T-helper 1 cell (primary cell): ENCODE results near the gene FXR2.
A peak's percentile ranks its signal among the peaks of the same experiment; 100 is the strongest.

ENCODE experiments used
- DNase-seq, 5 donors: peaks; one replicate each; pipeline ENCODE4 v3.0.0-alpha.2; 2012 to 2020

Gene FXR2

DNA sequence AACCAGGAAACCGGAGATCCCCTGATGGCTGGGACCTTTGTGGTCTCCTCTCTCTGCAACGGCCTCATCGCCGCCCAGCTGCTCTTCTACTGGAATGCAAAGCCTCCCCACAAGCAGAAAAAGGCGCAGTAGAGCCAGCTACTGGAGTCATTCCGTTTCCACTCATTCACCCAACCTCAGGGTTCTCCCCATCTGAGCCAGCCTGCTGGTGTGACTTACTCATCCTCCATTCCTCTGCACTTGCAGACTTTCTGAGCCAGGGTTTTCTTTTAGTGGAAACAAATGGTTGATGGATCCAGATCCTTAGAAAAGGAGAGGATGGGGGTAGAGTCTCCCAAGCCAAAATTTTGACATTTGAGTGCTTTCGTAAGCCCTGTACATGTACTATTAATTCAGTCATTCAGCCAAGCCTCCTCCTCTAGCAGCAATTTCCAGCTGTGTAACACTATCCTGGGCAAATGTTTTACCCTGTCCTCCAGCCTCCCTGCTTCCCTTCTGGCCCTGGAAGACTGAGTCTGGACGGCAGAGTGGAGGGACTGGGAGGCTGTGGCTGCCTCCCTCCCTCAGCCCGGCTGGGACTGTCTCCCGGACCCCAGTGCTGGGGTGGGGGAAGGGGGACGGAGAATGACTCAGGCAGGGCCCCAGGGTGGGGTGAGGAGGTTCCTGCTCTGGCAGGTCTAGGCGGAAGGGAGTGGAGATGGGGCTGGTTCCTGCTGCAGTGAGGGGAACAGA lies 27.1 kb downstream of the FXR2 start:
- no peak for DNase-seq

DNA sequence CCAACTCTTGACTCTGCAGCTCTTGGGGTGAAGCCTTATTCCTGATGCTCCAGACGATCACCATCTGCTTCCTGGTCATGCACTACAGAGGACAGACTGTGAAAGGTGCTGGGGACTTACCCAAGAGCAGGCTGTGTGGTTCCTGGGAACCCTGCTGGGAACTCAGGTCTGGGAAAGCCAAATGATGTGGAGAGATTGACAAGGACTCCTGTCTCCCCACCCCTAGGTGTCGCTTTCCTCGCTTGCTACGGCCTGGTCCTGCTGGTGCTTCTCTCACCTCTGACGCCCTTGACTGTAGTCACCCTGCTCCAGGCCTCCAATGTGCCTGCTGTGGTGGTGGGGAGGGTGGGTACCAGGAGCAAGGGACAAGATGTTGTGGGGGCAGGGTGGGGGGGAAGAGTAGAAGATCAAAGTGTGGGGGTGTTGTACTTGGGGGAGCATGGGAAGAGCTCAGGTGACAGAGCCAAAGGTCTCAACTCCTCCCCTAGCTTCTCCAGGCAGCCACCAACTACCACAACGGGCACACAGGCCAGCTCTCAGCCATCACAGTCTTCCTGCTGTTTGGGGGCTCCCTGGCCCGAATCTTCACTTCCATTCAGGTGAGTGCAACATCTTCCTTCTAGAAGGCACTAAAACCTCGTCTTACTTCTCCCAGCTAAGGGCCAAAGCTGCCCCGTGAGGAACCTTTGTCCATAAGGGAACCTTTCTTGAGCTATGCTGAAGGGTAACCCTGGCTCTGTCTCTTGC lies 27.9 kb downstream of the FXR2 start:
- DNase-seq = no peak

DNA sequence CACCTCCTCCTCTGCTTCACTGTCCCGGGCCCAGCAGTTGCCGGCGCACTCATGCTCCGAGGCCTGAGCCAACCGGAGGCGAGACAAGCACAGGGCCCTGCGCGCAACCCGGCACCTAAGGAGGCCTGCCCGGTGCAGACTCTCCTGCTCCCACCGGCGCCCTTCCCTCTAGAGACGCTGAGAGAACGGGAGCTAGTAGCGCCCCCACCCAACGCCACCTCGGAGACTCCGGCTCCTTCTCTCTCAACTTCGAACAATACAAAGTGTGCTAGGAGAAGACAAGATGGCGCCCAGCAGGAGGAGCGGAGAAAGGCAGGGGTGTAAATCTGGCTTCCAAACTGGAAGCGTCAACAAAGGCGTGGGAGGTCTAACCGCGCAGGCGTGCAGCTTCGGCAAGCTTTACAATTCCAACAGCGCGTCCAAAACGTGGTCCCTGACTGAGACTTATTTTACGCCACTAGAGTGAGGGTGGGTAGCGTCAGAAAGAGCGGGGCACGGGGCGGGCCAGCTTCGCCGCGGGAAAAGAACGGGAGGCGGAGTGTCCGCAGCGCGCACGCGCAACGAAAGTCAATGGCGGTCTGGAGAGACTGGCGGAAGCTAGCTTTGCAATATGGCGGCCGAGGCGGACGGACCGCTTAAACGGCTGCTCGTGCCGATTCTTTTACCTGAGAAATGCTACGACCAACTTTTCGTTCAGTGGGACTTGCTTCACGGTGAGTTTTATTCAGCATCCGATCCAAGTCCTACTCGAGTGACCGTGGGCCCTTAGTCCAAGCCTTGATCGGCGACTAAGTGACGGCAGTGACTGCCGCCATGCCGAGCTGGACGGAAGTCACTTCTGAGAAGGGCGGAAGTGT lies 31.2 kb downstream of the FXR2 start, which contains the start of gene MPDU1:
TSS of gene MPDU1 (plus strand) at position 600 of the 857 bp plus-strand sequence. CDS start at position 611, 11 bp downstream.
- DNase-seq = peak; percentile 87 to 97 (median 93)

DNA sequence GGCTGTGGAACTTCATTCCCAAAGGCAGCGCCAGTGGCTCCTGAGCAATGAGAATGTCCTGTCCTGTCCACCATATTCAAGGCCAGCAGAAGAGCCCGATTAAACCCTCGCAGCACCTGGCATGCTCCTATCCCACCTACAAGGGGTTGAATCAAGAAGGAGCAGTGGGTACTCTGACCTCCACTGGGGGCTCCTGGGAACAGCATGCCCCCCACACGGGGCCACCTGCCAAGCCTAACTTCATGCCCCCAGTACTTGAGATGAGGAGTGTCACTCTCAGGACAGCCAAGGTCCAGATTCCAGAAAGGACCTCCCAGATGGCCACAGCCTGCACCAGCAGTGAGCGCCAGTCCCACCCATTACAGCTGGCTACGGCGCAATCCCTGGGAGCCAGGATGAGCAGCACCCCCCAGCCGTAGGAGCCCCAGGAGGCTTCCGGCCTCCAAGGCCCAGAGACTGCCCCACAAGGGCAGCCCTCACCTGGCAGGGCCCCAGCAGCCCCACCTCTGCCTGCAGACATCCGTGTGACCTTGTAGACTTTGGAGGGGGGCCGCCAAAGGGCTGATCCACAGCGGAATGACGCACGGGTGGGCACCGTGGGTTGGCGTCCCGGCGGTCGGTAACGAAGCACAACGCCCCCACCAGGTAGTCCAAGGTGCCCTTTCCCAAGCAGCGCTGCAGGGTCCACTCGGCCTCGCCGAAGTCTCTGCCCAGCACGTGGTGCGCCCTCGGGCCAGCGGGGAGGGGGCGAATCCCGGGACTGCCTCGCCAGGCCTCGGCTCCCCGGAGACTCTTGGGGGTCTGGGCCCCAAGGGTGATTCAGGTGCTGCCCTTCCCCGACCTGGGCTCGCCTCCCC lies 32.1 kb downstream of the FXR2 start:
- DNase-seq = no peak

DNA sequence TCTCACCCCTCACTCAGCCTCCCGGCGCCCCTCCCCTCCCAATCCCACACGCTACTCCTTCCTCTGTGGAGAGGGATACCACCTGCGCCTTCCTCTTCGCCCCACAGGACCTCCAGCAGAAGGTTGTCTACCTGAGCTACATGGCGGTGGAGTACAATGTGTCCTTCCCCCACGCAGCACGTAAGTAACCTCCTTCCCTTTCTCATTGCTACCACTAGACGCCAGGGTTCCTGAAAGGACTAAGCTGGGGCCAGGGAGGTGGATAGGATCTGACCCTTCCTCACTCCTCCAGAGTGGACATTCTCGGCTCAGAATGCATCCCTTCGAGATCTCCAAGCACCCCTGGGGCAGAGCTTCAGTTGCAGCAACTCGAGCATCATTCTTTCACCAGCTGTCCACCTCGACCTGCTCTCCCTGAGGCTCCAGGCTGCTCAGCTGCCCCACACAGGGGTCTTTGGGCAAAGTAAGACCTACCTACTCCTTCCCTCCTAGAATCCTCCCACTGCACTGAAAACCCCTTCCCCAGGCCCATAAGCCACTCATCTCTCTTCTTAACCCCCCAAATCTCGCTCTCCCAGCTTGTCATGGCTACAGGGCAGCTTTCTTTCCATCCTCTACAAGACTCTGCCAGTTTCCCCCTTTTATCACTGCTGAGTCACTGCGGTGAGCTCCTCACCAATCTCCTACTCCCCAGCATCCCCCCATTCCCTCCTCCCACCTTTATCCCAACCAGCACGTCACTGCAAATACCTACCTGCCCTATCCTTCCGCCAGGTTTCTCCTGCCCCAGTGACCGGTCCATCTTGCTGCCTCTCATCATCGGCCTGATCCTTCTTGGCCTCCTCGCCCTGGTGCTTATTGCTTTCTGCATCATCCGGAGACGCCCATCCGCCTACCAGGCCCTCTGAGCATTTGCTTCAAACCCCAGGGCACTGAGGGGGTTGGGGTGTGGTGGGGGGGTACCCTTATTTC lies 33.8 kb downstream of the FXR2 start:
- DNase-seq = no peak

DNA sequence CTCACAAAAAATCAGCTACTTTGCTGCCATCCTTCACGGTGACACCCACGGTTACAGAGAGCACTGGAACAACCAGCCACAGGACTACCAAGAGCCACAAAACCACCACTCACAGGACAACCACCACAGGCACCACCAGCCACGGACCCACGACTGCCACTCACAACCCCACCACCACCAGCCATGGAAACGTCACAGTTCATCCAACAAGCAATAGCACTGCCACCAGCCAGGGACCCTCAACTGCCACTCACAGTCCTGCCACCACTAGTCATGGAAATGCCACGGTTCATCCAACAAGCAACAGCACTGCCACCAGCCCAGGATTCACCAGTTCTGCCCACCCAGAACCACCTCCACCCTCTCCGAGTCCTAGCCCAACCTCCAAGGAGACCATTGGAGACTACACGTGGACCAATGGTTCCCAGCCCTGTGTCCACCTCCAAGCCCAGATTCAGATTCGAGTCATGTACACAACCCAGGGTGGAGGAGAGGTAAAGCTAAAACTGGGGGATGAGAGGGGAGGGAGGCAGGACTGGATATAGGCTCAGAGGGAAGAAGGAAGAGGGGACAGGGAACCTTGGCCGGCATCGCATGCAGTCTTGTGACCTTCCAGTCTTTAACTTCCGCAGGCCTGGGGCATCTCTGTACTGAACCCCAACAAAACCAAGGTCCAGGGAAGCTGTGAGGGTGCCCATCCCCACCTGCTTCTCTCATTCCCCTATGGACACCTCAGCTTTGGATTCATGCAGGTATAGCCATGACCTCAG lies 34.7 kb downstream of the FXR2 start:
- DNase-seq = no peak

DNA sequence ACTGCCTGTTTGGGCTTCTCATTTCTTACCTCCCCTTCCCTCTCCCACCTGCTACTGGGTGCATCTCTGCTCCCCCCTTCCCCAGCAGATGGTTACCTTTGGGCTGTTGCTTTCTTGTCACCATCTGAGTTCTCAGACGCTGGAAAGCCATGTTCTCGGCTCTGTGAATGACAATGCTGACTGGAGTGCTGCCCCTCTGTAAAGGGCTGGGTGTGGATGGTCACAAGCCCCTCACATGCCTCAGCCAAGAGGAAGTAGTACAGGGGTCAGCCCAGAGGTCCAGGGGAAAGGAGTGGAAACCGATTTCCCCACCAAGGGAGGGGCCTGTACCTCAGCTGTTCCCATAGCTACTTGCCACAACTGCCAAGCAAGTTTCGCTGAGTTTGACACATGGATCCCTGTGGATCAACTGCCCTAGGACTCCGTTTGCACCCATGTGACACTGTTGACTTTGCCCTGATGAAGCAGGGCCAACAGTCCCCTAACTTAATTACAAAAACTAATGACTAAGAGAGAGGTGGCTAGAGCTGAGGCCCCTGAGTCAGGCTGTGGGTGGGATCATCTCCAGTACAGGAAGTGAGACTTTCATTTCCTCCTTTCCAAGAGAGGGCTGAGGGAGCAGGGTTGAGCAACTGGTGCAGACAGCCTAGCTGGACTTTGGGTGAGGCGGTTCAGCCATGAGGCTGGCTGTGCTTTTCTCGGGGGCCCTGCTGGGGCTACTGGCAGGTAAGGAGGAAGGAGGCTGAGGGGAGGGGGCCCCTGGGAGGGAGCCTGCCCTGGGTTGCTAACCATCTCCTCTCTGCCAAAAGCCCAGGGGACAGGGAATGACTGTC lies 35.5 kb downstream of the FXR2 start, which contains the start of gene CD68:
TSS of gene CD68 (plus strand) at position 638 of the 833 bp plus-strand sequence. CDS start at position 678, 40 bp downstream.
- DNase-seq = peak in 1 of 5 donors; percentile 78

DNA sequence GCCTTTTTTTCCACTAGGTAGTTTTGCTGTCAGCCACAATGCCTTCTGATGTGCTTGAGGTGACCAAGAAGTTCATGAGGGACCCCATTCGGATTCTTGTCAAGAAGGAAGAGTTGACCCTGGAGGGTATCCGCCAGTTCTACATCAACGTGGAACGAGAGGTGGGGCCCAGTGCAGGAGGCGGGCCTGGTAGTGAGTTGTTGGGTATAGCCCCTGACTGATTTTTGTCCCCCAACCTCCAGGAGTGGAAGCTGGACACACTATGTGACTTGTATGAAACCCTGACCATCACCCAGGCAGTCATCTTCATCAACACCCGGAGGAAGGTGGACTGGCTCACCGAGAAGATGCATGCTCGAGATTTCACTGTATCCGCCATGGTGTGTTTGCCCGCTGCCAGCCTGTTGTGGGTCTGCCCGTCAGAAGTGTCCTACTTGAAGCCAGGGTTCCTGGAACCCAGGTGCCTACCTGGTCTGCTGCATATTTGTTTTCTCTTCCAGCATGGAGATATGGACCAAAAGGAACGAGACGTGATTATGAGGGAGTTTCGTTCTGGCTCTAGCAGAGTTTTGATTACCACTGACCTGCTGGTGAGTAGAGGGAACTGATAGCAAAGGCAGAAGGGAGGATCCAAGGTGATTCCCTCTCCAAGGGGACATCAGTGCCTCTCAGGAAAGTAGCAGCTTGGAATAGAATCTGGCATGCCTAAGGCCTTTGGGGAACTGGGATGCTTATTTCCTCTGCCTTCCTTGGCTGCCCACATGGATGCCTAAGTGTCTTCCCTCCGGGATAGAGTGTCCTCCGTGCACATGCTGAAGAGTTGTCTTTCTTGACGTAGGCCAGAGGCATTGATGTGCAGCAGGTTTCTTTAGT lies 37.1 kb downstream of the FXR2 start:
- no peak for DNase-seq

DNA sequence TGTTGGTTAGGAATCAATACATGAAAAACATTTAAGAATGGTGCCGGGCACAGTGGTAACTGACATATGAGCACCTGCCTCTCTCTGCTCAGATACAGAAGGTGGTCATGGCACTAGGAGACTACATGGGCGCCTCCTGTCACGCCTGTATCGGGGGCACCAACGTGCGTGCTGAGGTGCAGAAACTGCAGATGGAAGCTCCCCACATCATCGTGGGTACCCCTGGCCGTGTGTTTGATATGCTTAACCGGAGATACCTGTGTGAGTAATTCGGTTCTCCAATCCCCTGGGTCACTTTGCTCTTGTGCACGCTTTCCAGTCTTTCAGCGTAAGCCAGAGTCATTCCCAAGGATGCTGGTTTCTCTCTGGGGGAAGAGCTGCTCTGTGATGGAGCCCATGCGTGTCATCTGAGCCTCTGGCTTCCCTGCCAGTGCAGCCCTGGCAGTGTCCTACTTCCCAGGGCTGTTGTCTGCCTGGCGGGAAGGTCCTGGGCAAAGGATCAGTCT lies 38.2 kb downstream of the FXR2 start:
- no peak for DNase-seq

DNA sequence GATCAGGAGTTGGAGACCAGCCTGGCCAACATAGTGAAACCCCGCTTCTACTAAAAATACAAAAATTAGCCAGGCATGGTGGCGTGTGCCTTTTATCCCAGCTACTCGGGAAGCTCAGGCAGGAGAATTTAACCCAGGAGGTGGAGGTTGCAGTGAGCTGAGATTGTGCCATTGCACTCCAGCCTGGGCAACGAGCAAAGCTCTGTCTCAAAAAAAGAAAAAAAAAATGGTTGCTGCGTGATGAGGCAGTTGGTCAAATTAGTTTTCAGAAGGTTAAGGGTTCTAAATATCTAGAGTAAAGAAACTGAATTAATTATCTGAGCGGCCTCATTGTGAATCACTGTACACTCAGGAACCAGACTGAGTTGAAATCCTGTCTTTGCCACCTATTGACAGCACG lies 38.7 kb downstream of the FXR2 start:
- no peak for DNase-seq

DNA sequence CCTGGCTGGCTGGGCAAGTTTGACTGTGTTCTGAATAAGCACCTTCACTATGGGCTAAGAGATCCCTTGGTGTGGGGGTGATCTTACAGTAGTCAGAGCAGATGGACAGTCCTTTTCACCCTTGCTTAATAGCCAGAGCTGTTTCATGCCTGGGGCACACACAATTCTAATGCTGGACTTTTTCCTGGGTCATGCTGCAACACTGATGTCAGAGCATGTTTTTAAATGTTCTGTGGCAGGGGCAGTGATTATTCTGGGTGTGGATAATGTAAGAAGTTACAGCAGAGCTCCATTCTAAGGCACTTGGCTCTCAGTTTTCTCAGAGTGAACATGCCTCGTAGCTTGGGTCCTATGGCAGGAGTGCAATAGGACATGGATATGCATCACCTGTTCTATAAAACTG lies 39.2 kb downstream of the FXR2 start:
- DNase-seq = no peak

DNA sequence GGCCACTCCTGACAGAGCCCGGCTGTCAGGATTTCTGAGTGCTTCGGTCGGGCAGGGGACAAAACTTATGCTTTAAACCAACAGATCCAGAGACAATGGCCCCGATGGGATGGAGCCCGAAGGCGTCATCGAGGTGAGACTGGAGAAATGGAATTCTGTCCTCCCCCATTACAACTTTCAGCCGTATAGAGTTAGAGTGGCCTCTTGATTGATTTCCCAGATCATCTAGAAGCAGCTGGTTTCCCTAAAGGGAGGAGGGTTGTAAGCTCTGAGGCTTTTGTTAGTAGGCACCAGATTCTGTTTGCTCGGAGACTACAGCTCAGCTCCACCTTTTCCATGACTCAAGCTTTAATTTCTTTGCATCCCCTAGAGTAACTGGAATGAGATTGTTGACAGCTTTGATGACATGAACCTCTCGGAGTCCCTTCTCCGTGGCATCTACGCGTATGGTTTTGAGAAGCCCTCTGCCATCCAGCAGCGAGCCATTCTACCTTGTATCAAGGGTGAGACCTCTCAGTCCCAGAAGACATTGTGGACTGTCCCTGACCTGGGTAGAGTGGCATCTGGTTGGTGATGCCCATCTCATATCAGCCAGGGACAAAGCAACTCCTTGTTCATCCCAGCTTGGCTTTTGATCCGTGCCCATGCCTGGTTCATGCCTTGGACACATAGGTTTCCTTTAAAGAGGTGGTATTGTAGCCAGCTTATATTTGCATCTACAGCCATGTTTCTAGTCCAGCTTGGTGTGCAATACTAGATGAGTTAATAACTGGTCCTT lies 40.3 kb downstream of the FXR2 start:
- DNase-seq = no peak

DNA sequence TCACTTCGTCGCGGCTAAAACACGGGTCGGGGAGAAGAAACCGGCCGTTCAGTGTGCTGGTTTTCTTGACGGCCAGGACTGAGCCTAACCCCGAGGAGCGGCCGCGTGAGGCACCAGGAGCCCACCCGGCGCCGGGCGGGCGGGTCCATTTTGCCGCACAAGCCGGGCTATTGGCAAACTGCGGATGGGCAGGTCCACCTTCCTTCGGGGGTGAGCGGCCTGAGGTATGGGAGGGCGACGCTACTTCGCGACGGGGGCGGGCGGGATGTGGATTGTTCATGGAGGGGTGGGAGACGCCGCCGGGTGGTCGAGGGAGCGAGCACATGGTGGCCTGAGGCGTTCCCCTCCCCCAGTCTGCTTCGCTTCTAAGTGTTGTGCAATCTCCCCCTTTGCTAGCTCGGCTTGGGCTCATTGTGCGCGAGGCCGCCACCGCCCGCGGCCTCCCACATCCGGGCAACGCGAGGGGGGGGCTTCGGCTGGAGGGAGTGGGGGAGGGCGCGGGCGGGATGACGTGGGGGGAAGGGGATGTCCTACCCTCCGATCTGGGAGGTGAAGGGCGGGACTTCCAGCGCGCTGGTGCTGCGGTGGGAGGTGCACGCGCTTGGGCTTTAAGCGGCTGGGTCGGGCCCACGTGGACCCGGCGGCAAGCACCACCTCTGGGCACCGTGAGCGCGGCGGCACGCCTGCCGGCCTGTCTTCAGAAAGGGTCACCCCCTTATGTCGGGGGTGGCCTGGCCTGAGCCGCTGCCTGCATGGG lies 41.2 kb downstream of the FXR2 start:
- DNase-seq = peak; percentile 86 to 96 (median 90)

DNA sequence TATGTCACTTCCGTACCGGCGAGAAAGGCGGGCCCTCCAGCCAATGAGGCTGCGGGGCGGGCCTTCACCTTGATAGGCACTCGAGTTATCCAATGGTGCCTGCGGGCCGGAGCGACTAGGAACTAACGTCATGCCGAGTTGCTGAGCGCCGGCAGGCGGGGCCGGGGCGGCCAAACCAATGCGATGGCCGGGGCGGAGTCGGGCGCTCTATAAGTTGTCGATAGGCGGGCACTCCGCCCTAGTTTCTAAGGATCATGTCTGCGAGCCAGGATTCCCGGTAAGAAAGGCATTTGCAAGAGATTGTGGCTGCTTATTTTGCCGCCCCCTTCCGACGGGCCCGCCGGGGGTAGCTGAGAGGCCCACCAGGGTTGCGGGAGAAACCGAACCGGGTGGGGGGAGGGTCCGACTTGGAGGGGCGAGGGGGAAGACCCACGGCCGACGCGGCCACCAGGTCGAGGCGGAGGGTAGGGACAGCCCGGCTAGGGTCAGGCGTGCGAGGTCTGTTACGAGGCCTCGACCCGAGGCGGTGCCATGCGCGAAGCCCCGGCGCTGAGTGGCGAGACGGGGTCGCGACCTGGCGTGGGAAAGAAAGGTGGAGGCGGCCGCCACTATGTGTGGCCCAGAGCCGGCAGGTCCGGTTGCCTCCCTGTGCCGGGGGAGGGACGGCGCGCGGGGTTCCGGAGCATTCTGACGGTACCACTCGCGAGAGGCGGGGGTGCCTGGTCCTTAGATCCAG lies 41.9 kb downstream of the FXR2 start:
- DNase-seq = peak; percentile 99 to 100 (median 99)

DNA sequence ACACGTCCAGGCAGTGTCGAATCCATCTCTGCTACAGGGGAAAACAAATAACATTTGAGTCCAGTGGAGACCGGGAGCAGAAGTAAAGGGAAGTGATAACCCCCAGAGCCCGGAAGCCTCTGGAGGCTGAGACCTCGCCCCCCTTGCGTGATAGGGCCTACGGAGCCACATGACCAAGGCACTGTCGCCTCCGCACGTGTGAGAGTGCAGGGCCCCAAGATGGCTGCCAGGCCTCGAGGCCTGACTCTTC lies 42.4 kb downstream of the FXR2 start:
- DNase-seq = no peak

DNA sequence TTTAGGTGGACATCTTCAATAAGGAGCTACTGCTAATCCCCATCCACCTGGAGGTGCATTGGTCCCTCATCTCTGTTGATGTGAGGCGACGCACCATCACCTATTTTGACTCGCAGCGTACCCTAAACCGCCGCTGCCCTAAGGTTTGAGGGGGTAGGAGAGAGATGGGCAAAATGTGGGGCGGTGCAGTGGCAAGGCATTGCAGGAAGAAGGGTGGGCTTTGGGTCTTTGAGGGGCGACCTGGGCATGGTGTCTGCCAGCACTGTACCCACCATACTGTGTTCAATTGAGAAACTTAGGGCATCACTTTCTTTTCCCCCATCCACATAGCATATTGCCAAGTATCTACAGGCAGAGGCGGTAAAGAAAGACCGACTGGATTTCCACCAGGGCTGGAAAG lies 44.3 kb downstream of the FXR2 start:
- no peak for DNase-seq
